AG09309 (cell line): ENCODE measurements around the gene RFFL.
"Not testable (repeated sequence)": the region's sequence is repeated elsewhere in the genome, so short reads cannot be mapped to it uniquely, and the experiment has no call there.

ENCODE experiments used
- DNase-seq: peaks from one replicate; pipeline ENCODE4 v3.0.0-alpha.2; 2010; ENCODE audit warnings: low read depth
- H3K4me3 ChIP-seq: 2 replicates; pipeline ENCODE4 v1.5.1; 2011; ENCODE audit warnings: mild to moderate bottlenecking, low read depth, low read length, moderate library complexity; ENCODE audit not compliant: control insufficient read depth
- TF ChIP-seq, protein P1 (sequence below): IDR thresholded peaks from 2 replicates; pipeline ENCODE4 v1.5.1; 2011; ENCODE audit warnings: mild to moderate bottlenecking, low read depth, low read length, inconsistent platforms; ENCODE audit not compliant: insufficient read depth, control insufficient read depth; ENCODE audit errors: missing control alignments

RFFL gene, protein sequence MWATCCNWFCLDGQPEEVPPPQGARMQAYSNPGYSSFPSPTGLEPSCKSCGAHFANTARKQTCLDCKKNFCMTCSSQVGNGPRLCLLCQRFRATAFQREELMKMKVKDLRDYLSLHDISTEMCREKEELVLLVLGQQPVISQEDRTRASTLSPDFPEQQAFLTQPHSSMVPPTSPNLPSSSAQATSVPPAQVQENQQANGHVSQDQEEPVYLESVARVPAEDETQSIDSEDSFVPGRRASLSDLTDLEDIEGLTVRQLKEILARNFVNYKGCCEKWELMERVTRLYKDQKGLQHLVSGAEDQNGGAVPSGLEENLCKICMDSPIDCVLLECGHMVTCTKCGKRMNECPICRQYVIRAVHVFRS

DNA sequence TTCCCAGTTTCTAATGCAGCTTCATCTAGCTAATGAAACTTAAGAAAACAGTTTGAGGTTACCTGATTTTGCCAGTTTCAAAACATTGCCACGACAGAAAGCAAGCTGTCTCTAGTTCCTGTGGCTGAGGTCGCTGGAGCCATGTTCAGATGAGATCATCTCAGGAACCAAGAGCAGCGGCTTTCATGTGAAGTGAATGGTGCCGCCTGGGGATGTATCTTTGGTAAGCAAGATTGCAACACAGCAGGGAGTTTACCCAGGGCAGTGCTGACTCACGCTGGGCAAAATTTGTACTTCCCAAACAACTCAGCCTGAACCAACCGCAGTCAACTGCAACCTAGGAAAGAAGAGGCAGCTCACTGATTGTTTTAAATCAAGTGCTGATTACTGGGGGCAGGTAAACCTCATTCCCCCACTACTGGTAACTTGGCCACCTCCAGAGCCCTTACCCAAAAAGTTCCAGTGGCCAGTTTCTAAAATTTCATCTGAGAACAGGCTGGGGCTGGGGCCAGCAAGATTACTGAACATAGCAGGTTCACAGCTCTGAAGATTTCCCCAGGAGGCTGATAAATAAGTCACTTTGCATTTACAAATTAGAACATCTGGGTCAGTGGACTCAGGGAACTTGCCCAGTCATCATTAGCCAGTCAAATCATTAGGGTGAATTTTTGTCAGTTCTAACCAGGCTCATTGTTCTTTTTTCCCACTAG is at the start of gene RFFL:
Gene RFFL, minus strand, starts transcription at position 194 of the 710 bp plus-strand sequence. CDS start 37,154 bp downstream, outside the sequence.
- TF ChIP-seq, protein P1, sequence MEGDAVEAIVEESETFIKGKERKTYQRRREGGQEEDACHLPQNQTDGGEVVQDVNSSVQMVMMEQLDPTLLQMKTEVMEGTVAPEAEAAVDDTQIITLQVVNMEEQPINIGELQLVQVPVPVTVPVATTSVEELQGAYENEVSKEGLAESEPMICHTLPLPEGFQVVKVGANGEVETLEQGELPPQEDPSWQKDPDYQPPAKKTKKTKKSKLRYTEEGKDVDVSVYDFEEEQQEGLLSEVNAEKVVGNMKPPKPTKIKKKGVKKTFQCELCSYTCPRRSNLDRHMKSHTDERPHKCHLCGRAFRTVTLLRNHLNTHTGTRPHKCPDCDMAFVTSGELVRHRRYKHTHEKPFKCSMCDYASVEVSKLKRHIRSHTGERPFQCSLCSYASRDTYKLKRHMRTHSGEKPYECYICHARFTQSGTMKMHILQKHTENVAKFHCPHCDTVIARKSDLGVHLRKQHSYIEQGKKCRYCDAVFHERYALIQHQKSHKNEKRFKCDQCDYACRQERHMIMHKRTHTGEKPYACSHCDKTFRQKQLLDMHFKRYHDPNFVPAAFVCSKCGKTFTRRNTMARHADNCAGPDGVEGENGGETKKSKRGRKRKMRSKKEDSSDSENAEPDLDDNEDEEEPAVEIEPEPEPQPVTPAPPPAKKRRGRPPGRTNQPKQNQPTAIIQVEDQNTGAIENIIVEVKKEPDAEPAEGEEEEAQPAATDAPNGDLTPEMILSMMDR: no peak
- peak; percentile 93 for DNase-seq
- peak within 1 kb of the TSS; percentile 22 for H3K4me3 ChIP-seq

DNA sequence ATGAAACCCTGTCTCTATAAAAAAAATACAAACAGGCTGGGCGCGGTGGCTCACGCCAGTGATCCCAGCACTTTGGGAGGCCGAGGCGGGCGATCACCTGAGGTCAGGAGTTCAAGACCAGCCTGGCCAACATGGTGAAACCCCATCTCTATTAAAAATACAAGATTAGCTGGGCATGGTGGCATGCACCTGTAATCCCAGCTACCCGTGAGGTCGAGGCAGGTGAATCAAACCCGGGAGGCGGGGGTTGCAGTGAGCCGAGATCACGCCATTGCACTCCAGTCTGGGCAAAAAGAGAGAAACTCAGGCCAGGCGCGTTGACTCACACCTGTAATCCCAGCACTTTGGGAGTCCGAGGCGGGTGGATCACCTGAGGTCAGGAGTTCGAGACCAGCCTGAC is 47.3 kb upstream of the RFFL start:
- H3K4me3 ChIP-seq, DNase-seq: not testable (repeated sequence)

DNA sequence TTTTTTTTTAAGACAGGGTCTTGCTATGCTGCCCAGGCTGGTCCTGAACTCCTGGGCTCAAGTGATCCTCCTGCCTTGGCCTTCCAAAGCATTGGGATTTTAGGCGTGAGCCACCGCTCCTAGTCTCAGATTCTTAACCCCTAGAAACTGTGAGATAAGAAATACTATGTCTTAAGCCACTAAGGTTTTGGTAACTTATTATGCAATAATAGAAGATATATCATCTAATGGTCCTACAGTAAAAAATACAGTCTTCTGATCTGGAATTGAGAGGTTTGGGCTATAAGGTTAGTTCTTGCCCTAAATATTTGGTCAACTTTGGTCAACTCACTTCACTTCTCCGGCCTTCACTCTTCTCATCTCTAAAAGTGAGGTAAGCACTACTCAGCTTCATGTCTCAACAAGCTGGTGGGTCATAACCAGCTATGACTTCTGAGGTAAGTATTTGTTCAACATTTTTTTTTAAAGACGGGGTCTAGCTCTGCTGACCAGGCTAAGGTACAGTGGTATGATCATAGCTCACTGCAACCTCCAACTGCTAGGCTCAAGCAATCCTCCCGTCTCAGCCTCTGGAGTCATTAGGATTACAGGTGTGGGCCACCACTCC is 41.4 kb upstream of the RFFL start:
- no peak overlapping the region for H3K4me3 ChIP-seq
- DNase-seq: no peak
- TF ChIP-seq, protein P1: no peak

DNA sequence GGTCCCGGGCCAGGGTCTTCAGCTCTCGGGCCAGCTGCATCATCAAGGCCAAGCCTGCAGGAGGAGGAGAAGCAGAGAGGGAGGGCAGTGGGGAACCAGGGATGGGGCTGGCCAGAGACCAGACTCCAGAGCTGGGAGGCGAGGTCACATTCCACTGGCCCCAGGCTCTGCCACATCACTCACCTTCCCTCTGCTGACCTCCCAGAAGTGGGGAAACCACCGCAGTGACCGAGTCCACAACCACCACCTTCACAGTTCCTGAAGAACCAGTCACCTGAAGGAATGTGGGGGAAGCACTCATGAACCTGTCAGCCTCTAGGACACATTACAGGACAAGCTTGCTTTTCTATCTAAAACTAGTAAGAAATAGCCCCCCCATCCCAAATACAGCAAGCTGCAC is 39.8 kb upstream of the RFFL start:
- DNase-seq: no peak
- H3K4me3 ChIP-seq: no peak overlapping the region
- TF ChIP-seq, protein P1: no peak

DNA sequence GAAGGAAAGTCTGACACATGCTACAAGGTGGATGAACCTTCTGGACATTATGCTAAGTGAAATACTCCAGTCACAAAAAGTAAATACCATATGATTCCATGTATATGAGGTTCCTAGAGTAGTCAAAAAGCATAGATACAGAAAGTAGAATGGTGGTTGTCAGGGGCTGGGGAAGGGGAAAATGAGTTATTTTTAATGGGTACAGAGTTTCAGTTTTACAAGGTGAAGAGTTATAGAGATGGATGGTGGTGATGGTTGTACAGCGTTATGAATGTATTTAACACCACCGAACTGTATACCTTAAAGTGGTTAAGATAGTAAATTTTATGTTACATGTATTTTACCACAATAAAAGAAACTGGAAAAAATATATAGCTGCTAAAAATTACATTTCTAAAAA is 38.2 kb upstream of the RFFL start:
- no peak for DNase-seq
- no peak overlapping the region for H3K4me3 ChIP-seq
- TF ChIP-seq, protein P1: no peak

DNA sequence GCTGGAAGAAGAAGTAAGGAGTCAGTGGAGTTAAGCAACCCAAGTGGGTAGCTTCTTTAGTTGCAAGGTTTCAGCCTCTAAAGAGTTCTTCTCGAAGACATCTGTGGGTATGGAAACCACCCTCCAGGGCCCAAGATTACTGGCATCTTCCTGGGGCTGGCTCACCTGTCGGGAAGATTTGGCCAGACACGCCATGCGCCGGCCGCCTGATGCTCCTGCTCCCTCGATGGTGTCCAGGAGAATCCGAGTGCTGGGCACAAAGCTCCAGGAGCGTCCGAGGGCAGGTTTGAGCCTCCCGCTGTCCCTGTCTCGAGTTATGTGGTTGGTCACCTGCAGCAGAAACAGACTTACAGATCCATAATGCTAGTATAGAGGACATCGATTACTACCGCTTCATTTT is 37.5 kb upstream of the RFFL start:
- H3K4me3 ChIP-seq: no peak overlapping the region
- TF ChIP-seq, protein P1: no peak
- DNase-seq: no peak

DNA sequence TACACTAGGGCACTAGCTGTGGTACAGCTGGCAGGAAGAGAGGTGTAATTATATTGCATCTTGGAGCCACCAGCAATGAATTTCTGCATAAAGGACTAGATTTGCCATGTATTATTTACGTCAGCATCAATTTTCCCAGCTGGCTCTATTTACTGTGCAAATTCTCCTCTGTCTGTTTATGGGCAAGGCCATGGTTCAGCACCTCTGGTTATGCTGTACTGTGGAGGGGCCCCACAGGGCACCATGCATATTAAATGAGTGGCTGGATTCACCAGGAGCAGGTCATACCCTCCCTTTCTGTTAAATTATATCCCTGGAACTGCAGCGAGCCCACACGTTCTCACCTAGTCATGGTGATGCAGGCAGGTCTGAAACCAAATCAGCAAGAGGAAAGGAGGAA is 36.4 kb upstream of the RFFL start:
- no peak for DNase-seq
- TF ChIP-seq, protein P1: no peak

More for the DNA sequence above, 36.4 kb upstream of the RFFL start:
- H3K4me3 ChIP-seq: no peak overlapping the region
